Peyer's patch (tissue), 4 donors: ENCODE results near the gene TIAL1. TPM values are rescaled to one million over a fixed set of nuclear protein-coding genes. Genes with fewer than 3 reads are reported as not detected.
A peak's percentile ranks its signal among the peaks of the same experiment; 100 is the strongest.

ENCODE experiments used
- DNase-seq, 3 donors: peaks; one replicate each; pipeline ENCODE4 v3.0.0-alpha.2; 2017 to 2019
- H3K27ac ChIP-seq, 4 donors: fragments of 200-600 bp; sonication (generic); one replicate each; pipeline ENCODE4 v1.5.1; 2016 to 2019
- H3K27me3 ChIP-seq, 2 donors: fragments of 200-600 bp; sonication (generic); one replicate each; pipeline ENCODE4 v1.5.1; 2019
- H3K36me3 ChIP-seq, 3 donors: fragments of 200-600 bp; sonication (generic); one replicate each; pipeline ENCODE4 v1.5.1; 2016 to 2019
- H3K4me1 ChIP-seq, 4 donors: fragments of 200-600 bp; sonication (generic); one replicate each; pipeline ENCODE4 v1.5.1; 2016 to 2019
- H3K4me3 ChIP-seq, 4 donors: fragments of 200-600 bp; sonication (generic); 1 replicate in 3 of 4; 2 replicates in 1 of 4; pipeline ENCODE4 v1.5.1; 2016 to 2019; ENCODE audit warnings: mild to moderate bottlenecking in 1 of 4
- H3K9me3 ChIP-seq, 4 donors: fragments of 200-600 bp; sonication (generic); one replicate each; pipeline ENCODE4 v1.5.1; 2016 to 2019; ENCODE audit warnings: mild to moderate bottlenecking in 1 of 4
- POLR2A ChIP-seq, 2 donors: fragments of 450-650 bp; IDR thresholded peaks; one replicate each; pipeline ENCODE4 v1.5.1; 2017; ENCODE audit warnings: antibody characterized with exemption in 2 of 2, mild to moderate bottlenecking in 2 of 2, moderate library complexity in 2 of 2
- total RNA-seq, 4 donors: library from RNA; depleted of rRNA; stranded (reverse); fragments of >200 nt; gene quantifications; one replicate each; pipeline ENCODE4 v1.1.0, GENCODE V29; 2016
- TF ChIP-seq, protein P1 (sequence below), 6 experiments: fragments of 450-650 bp in 4 of 6; fragments of 200-600 bp in 2 of 6; sonication (generic) in 1 of 6; IDR thresholded peaks; one replicate each; pipeline ENCODE4 v1.5.1; 2017 to 2019; ENCODE audit warnings: antibody characterized with exemption in 6 of 6, mild to moderate bottlenecking in 3 of 6, moderate library complexity in 1 of 6

The TIAL1 gene
- total RNA-seq, 4 donors from 2014 or later: 58.4 to 103 (median 79.7) TPM

DNA sequence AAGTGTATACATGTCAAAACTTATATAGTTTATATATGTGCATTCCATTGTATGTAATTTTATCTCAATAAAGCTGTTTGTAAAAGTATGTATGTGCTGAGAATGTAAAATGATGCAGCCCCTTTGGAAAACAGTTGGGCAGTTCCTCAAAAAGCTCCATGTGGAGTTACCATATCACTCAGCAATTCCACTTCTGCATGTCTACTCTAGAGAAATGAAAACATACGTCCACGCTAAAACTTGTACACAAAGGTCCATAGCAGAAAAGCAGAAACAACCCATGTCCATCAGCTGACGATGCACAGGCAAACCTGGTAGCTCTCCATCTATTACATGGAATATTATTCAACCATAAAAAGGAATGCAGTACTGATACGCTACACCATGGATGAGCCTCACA lies 45.9 kb downstream of the TIAL1 start:
- TF ChIP-seq, protein P1, sequence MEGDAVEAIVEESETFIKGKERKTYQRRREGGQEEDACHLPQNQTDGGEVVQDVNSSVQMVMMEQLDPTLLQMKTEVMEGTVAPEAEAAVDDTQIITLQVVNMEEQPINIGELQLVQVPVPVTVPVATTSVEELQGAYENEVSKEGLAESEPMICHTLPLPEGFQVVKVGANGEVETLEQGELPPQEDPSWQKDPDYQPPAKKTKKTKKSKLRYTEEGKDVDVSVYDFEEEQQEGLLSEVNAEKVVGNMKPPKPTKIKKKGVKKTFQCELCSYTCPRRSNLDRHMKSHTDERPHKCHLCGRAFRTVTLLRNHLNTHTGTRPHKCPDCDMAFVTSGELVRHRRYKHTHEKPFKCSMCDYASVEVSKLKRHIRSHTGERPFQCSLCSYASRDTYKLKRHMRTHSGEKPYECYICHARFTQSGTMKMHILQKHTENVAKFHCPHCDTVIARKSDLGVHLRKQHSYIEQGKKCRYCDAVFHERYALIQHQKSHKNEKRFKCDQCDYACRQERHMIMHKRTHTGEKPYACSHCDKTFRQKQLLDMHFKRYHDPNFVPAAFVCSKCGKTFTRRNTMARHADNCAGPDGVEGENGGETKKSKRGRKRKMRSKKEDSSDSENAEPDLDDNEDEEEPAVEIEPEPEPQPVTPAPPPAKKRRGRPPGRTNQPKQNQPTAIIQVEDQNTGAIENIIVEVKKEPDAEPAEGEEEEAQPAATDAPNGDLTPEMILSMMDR (IDR thresholded peaks at IDR 0.05): no peak
- TF ChIP-seq POLR2A (IDR thresholded peaks at IDR 0.05): no peak
- DNase-seq: no peak
- H3K9me3 ChIP-seq: no peaks in the 10 kb centered on the region
- H3K36me3 ChIP-seq: no peaks in the 10 kb centered on the region
- no peaks in the 10 kb centered on the region for H3K27me3 ChIP-seq
- no peaks in the 10 kb centered on the region for H3K4me1 ChIP-seq
- H3K4me3 ChIP-seq: no peak overlapping the region
- H3K27ac ChIP-seq: no peak overlapping the region

DNA sequence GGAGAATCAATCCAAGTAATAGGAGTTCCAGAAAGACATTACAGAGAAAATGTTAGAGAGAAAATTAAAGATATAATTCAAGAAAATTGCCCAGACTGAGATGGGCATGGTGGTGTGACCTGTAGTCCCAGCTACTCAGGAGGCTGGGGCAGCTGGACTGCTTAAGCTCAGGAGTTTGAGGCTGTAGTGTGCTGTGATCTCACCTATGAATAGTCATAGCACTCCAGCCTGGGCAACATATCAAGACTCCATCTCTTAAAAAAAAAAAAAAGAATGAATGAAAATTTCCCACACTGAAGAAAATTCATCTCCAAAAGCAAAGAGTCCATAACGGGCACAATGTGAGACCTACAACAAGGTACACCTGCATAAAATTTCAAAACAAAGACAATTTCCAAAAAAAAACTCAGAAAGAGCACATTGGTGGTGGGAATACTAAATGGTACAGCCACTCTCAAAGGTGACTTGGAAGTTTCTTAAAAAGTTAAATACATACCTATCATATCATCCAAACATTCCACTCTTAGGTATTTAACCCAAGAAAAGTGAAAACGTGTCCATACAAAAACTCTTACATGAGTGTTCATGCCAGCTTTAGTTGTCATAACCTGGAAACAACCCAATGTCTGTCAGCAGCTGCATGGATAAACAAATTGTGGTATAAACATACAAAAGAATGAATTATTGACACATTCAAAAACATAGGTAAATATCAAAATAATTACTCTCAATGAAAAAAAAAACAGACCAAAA lies 47.3 kb downstream of the TIAL1 start:
- Histone ChIP-seq H3K4me3 (no peak overlapping the region), H3K9me3 (no peaks in the 10 kb centered on the region), H3K27me3 (no peaks in the 10 kb centered on the region), H3K27ac (no peak overlapping the region), H3K4me1 (no peaks in the 10 kb centered on the region), H3K36me3 (no peaks in the 10 kb centered on the region)
- TF ChIP-seq, protein P1 (IDR thresholded peaks at IDR 0.05): no peak
- TF ChIP-seq POLR2A (IDR thresholded peaks at IDR 0.05): no peak
- no peak for DNase-seq

DNA sequence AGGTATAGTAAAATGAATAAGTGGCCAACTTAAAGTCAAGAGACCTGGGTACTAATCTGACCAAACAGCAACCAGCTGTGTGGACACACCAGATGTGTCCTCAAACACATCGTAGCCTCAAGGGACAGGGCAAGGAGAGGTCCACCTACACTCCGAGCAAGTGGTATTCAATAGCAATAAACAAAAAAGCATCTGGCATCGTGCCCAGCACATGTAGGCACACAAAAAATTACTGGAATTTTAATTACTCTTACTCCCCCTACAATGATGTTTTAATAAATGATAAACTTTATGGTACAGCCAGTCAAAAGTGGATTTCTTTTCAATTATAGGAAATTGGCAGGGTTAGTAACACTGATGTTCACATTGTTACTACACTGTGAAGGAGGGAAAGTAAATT lies 50.8 kb downstream of the TIAL1 start:
- no peak overlapping the region for H3K4me3 ChIP-seq

DNA sequence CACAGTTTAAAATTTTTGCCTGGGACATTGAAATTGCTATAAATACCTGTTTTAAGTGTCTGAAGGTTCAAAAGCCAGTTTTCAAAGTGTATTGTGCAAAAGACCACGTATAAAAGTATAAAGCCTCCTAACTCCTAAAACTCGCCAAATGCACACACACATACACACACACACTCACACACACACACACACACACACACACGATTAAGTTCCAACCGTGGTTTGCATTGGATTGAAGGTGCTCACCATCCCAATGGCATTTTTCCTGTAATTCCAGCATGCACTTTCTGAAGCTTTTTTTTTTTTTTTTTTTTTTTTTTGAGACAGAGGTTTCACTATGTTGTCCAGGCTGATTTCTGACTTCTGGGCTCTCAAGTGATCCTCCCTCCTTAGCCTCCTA lies 51.5 kb downstream of the TIAL1 start:
- DNase-seq: no peak
- TF ChIP-seq, protein P1 (IDR thresholded peaks at IDR 0.05): no peak
- no peak for TF ChIP-seq POLR2A (IDR thresholded peaks at IDR 0.05)
- Histone ChIP-seq H3K36me3 (no peaks in the 10 kb centered on the region), H3K27me3 (no peaks in the 10 kb centered on the region), H3K4me3 (no peak overlapping the region), H3K27ac (no peak overlapping the region), H3K9me3 (no peaks in the 10 kb centered on the region), H3K4me1 (peaks cover 0 to 12% (median 0%) of the 10 kb centered on the region in 4 donors)

More for the DNA sequence above, 50.8 kb downstream of the TIAL1 start:
- Histone ChIP-seq H3K9me3 (no peaks in the 10 kb centered on the region), H3K4me1 (peaks cover 0 to 12% (median 0%) of the 10 kb centered on the region in 4 donors), H3K27me3 (no peaks in the 10 kb centered on the region), H3K36me3 (no peaks in the 10 kb centered on the region), H3K27ac (no peak overlapping the region)
- DNase-seq: no peak
- TF ChIP-seq, protein P1 (IDR thresholded peaks at IDR 0.05): no peak
- no peak for TF ChIP-seq POLR2A (IDR thresholded peaks at IDR 0.05)

DNA sequence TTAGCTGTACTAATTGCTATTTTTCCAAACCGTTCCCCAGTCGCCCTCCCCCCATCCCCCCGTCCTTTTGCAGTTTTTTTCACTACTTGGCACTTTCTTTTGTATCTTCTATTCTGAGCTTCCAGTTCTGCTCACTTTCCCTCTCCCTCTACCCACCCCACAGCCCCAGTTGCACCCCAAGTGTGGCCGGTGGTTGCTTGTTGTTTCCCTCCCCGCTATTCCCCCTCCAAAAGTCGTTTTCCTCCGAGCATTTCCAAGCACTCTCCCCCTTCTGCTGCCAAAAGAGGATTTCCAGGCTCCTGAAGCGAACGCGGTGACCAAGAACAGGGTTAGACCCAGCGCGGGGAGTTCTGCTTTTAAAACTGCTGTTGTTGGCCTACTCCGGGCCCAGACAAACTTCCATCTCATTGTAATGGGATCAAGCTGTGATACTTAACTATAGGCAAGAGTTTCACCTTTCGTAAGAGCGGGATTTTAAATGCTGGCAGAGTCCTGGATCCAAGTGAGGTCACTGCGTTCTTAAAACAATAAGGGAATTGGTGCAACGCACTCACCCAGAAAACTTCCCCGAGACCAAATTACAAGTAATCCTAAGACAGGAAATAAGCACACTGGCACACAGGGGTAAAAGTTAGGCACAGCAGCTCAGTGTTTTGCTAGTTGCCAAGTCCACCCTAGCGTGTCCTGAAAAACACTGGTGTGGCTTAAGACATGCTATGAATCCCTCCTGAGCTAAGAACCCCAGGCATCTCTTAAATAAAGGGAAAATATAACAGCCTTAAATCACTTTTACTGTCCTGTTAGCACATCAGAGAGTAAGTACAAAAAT lies 52.7 kb downstream of the TIAL1 start:
- no peaks in the 10 kb centered on the region for H3K36me3 ChIP-seq
- peaks cover 0 to 24% (median under 1%) of the 10 kb centered on the region in 4 donors for H3K4me1 ChIP-seq
- H3K9me3 ChIP-seq: no peaks in the 10 kb centered on the region
- no peak for DNase-seq
- peak overlapping the region in 1 of 4 donors; percentile 70 for H3K4me3 ChIP-seq
- no peak for TF ChIP-seq POLR2A (IDR thresholded peaks at IDR 0.05)
- TF ChIP-seq, protein P1 (IDR thresholded peaks at IDR 0.05): no peak
- H3K27me3 ChIP-seq: no peaks in the 10 kb centered on the region
- peak overlapping the region in 2 of 4 donors; percentile 39 to 93 for H3K27ac ChIP-seq
